RWPE2 (cell line): Measurements from ENCODE around the gene NUDT4.
"Not testable (repeated sequence)": the region's sequence is repeated elsewhere in the genome, so short reads cannot be mapped to it uniquely, and the experiment has no call there.

Experiments used
- ATAC-seq: fragments of 200-7000 bp; cut with Tn5 transposase; 3 replicates; pipeline ENCODE4 v1.9.1; 2021; ENCODE audit warnings: low read depth
- DNase-seq: peaks from one replicate; pipeline ENCODE4 v3.0.0-alpha.2; 2020; ENCODE audit warnings: low spot score
- H3K27ac ChIP-seq: fragments of 450-650 bp; 2 replicates; pipeline ENCODE4 v1.5.1; 2017; ENCODE audit warnings: mild to moderate bottlenecking; ENCODE audit not compliant: poor library complexity, severe bottlenecking
- H3K27me3 ChIP-seq: fragments of 250-450 bp; sonication (Bioruptor Pico); 2 replicates; pipeline ENCODE4 v1.5.1; 2021; ENCODE audit warnings: mild to moderate bottlenecking, moderate library complexity; ENCODE audit not compliant: insufficient read depth, poor library complexity, severe bottlenecking
- H3K36me3 ChIP-seq: fragments of 250-450 bp; sonication (Bioruptor Pico); 2 replicates; pipeline ENCODE4 v1.5.1; 2020; ENCODE audit warnings: low read depth, mild to moderate bottlenecking, moderate library complexity
- H3K4me1 ChIP-seq: fragments of 250-450 bp; sonication (Bioruptor Pico); 2 replicates; pipeline ENCODE4 v1.5.1; 2021; ENCODE audit warnings: mild to moderate bottlenecking, moderate library complexity; ENCODE audit not compliant: insufficient read depth, poor library complexity, severe bottlenecking
- H3K4me3 ChIP-seq: fragments of 250-450 bp; sonication (Bioruptor Pico); 2 replicates; pipeline ENCODE4 v1.5.1; 2021; ENCODE audit warnings: mild to moderate bottlenecking, moderate library complexity; ENCODE audit not compliant: severe bottlenecking
- H3K9me3 ChIP-seq: fragments of 250-450 bp; sonication (Bioruptor Pico); 2 replicates; pipeline ENCODE4 v1.5.1; 2021; ENCODE audit warnings: mild to moderate bottlenecking, moderate library complexity; ENCODE audit not compliant: severe bottlenecking
- CTCF ChIP-seq: fragments of 450-650 bp; IDR thresholded peaks from one replicate; pipeline ENCODE4 v1.5.1; 2017; ENCODE audit warnings: mild to moderate bottlenecking, moderate library complexity; ENCODE audit not compliant: poor library complexity, severe bottlenecking

Gene NUDT4

DNA sequence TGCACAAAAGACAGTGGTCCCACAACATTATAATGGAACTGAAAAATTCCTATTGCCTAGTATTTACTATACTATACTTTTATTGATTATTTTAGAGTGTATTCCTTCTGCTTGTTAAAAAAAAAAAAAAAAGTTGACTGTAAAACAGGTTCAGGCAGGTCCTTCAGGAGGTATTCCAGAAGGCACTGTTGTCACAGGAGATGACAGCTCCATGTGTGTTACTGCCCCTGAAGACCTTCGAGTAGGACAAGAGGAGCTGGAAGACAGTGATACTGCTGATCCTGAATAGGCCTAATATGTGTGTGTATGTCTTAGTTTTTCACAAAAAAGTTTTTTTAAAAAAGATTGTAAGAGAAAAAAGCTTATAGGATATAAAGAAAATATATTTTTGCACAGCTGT, 51.7 kb downstream of the NUDT4 start:
- Histone ChIP-seq H3K9me3 (no peaks in the 10 kb centered on the region), H3K27ac (no peak overlapping the region), H3K4me3 (no peak overlapping the region), H3K4me1 (peaks cover 24% of the 10 kb centered on the region), H3K27me3 (no peaks in the 10 kb centered on the region), H3K36me3 (peaks cover 9% of the 10 kb centered on the region; the same call in 1 of the 2 replicates)
- TF ChIP-seq CTCF, result no peak
- no peak for ATAC-seq
- DNase-seq, result no peak

DNA sequence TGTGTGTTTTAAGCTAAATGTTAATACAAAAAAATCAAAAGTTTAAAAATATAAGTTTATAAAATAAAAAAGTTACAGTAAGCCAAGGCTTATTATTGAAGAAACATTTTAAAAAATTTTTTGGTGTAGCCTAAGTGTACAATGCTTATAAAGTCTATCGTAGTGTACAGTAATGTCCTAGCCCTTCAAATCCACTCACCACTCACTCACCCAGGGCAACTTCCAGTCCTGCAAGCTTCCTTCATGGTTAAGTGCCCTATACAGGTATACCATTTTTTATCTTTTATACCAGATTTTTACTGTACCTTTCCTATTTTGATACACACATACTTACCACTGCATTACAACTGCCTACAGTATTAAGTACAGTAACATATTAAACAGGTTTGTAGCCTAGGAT, 52.1 kb downstream of the NUDT4 start:
- no peaks in the 10 kb centered on the region for H3K27me3 ChIP-seq

DNA sequence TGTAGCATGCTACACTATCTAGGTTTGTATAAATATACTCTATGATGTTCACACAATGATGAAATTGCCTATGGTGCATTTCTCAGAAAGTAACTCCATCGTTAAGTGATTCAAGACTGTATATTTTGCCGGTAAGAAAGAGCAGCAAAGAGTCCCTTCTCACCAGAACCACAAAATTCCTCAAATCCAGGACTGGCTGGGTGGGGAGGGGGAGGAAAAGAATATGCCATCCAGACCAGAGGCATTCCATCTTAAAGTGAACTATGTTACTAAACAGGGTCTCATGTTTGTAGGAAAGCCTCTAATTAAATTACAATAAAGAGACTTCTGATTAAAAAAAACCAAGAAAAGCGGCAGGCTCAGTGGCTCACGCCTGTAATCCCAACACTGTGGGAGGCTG, 52.6 kb downstream of the NUDT4 start:
- DNase-seq (no peak), ATAC-seq (no peak)
- Histone ChIP-seq H3K27ac (no peak overlapping the region), H3K4me1 (peaks cover 30% of the 10 kb centered on the region), H3K9me3 (no peaks in the 10 kb centered on the region), H3K27me3 (no peaks in the 10 kb centered on the region), H3K36me3 (peaks cover 11% of the 10 kb centered on the region; the same call in 1 of the 2 replicates), H3K4me3 (no peak overlapping the region)
- no peak for TF ChIP-seq CTCF

More for the DNA sequence above, 52.1 kb downstream of the NUDT4 start:
- DNase-seq (no peak), ATAC-seq (peak; percentile 65; the same call in 2 of the 3 replicates)
- Histone ChIP-seq H3K4me1 (peaks cover 28% of the 10 kb centered on the region), H3K4me3 (no peak overlapping the region), H3K9me3 (no peaks in the 10 kb centered on the region), H3K27ac (no peak overlapping the region), H3K36me3 (peaks cover 11% of the 10 kb centered on the region; the same call in 1 of the 2 replicates)
- no peak for TF ChIP-seq CTCF

DNA sequence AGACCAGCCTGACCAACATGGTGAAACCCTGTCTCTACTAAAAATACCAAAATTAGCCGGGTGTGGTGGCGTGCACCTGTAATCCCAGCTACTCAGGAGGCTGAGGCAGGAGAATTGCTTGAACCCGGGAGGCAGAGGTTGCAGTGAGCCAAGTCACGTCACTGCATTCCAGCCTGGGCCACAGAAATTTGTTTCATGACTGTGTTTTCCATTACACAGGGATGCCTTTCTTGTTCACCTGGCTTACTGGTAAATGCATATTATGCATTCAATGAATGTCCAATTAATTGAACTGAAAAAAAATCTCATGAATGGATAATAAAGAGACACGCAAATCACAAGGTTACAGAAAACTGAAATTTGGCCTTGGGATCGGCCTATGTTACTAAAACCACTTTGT, 54.3 kb downstream of the NUDT4 start:
- not testable (repeated sequence) for H3K27me3 ChIP-seq, ATAC-seq, H3K9me3 ChIP-seq, H3K4me3 ChIP-seq, H3K27ac ChIP-seq, DNase-seq
- Histone ChIP-seq H3K4me1 (peaks cover 30% of the 10 kb centered on the region), H3K36me3 (peaks cover 11% of the 10 kb centered on the region; the same call in 1 of the 2 replicates)

DNA sequence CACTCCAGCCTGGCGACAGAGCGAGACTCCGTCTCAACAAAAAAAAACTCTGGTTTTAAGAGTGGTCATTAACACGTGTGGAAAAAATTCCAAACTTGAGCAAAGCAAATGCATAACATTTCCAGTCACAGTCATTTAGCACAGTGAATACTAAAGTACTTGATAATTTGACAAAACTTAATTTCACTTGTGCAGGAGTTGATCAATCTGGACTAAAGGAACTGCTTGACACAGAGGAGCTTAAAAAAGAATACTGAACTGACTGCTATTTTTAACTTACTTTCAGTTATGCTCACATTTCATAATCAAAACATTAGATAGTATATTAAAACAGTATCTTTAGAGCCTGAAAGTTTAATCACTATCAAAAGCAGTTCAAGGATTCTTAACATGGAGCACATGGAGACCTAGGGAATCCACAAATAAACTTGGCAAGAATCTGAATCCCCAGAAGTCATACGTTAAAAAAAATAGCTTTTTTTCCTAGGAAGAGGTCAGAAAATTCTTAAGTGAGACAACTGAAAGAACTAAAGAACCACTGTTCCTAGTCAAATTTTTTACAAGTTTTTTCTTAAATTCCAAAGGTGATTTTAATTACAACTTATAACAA, 56.6 kb downstream of the NUDT4 start:
- no peak for ATAC-seq
- TF ChIP-seq CTCF, result no peak
- no peaks in the 10 kb centered on the region for H3K9me3 ChIP-seq
- peaks cover 16% of the 10 kb centered on the region for H3K4me1 ChIP-seq
- no peaks in the 10 kb centered on the region for H3K27me3 ChIP-seq
- peaks cover 11% of the 10 kb centered on the region; the same call in 1 of the 2 replicates for H3K36me3 ChIP-seq
- no peak overlapping the region for H3K4me3 ChIP-seq
- H3K27ac ChIP-seq, result no peak overlapping the region
- DNase-seq, result no peak
